ENCODE results near the gene SLC1A2.
A peak's percentile ranks its signal among the peaks of the same experiment; 100 is the strongest.

The SLC1A2 gene

DNA sequence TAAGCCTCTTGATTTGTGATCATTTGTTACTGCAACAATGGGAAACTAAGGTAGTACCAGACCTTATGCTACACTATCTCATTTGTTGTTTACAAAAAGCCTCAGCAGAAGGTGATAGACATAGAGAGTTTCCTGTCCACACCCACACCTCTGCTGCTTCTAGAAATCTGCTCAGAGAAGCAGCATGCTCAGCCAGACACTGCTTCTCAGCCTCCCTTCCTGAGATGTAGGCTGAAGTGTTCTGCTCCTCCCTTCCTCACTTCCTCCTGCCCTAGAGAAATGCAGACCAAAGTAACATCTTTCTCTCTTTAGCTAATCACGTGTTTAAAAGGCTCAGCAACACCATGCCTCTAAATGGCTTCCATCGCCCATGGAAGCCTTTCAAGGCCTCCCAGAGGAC is 88.4 kb downstream of the SLC1A2 start:
- DNase-seq (ENCODE audit: insufficient read length) (no peak), FAIRE-seq (peak; percentile 93)
- TF ChIP-seq TAF1 (IDR thresholded peaks at IDR 0.05; ENCODE audit: borderline replicate concordance, low read depth, low read length) (no peak), POLR2A (IDR thresholded peaks at IDR 0.05; ENCODE audit: low read depth, low read length) (no peak), POLR2AphosphoS5 (IDR thresholded peaks at IDR 0.05; ENCODE audit: low read depth, low read length) (no peak)

DNA sequence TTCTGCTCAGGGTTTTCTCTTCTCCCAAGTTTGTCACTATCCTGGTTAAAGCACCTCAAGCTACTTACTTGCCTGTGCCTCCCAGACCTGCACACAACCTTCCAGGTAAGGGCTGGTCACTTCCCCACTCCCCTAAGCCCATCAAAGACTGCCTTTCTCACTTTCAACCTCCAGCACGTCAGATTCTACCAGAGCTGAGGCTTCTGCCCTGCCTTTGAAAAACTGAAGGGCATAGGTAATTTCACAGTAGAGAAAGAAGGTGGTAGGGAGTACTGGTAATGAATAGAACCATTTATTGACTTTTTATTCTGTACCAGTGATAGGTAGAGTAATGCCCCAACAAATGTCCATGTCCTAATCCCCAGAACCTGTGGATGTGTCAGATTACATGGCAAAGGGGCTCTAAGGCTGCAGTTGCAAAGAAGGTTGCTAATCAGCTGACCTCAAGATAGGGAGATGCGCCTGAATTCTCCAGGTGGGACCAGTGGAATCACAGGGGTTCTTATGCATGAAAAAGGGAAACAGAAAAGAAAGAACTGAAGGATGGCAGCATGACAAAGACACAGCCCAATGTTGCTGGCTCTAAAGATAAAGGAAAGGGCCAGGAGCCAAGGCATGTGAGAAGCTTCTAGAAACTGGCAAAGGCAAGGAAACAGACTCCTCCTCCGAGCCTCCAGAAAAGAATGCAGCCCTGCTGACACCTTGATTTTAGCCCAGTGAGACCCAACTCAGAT is 89.0 kb downstream of the SLC1A2 start:
- no peak for FAIRE-seq
- no peak for DNase-seq (ENCODE audit: insufficient read length)
- no peak for TF ChIP-seq POLR2AphosphoS5 (IDR thresholded peaks at IDR 0.05; ENCODE audit: low read depth, low read length)
- TF ChIP-seq TAF1 (IDR thresholded peaks at IDR 0.05; ENCODE audit: borderline replicate concordance, low read depth, low read length): no peak
- no peak for TF ChIP-seq POLR2A (IDR thresholded peaks at IDR 0.05; ENCODE audit: low read depth, low read length)

DNA sequence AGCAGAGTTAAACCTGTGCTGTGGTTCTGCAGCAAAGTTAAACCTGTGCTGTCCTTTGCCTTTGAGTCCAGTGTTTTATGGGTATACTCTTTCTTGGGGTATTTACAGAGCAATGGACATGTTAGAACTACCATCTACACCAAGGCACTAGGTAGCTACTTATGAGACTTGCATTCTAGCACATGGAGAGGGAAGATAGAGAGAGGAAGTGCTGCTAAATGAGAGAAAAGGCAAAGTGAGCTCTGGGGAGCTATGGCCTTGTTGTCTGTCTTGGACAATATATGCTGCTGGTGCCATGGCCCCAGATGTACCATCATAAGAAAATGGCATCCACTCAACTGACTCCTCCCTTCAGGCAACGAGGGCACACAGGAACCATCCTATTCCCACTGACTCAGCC is 91.5 kb downstream of the SLC1A2 start:
- TF ChIP-seq POLR2AphosphoS5 (IDR thresholded peaks at IDR 0.05; ENCODE audit: low read depth, low read length) (no peak), TAF1 (IDR thresholded peaks at IDR 0.05; ENCODE audit: borderline replicate concordance, low read depth, low read length) (no peak), POLR2A (IDR thresholded peaks at IDR 0.05; ENCODE audit: low read depth, low read length) (no peak)
- DNase-seq (ENCODE audit: insufficient read length) (no peak), FAIRE-seq (no peak)

DNA sequence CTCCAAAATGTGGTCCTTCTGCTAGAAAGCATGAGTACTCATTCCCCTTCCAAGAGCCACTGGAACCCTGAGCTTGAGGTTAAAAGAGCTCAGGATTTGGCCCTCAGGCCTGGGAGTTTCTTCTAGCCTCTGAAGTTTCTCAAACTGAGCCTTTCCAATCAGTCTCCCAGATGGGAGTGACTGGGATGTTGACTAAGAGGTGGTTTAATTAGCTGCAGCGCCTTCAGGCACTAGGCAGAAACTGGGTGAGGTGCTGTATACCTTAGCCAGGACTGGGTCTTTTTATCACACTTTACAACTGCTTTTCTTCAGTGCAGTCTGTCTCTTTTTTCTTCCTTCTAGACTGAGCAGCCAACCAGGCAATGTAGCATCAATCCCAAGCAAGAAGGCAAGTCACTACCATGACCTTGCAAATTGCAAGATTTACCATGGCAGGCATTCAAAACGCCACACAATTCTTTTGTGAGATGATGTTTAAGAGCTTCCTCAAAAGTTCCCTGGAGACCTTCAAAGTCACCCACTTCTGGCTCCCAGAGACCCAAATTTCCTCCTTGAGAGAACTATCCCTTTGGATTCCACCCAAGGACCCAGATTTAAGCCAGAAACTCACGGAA is 93.0 kb downstream of the SLC1A2 start:
- DNase-seq (ENCODE audit: insufficient read length): no peak
- no peak for FAIRE-seq
- no peak for TF ChIP-seq POLR2A (IDR thresholded peaks at IDR 0.05; ENCODE audit: low read depth, low read length)
- TF ChIP-seq POLR2AphosphoS5 (IDR thresholded peaks at IDR 0.05; ENCODE audit: low read depth, low read length): no peak
- TF ChIP-seq TAF1 (IDR thresholded peaks at IDR 0.05; ENCODE audit: borderline replicate concordance, low read depth, low read length): no peak

DNA sequence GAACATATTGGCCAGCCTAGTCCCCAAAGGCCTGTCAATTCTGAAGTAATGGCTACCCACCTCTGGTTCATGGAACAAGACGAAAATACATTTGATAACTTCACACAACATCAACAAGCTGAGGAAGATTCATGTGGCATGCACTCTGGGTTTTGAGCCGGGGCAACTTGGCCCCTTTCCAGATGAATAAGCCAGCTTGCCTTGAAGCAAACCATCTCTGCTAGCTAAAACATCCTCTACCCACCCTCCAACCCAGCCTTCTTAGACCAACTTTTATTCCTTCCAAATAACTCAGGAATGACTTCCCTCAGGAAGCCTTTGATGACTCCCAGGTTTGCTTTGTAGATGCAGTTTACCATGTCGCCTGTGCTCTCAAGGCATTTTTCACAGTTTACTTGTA is 94.4 kb downstream of the SLC1A2 start:
- FAIRE-seq (no peak), DNase-seq (ENCODE audit: insufficient read length) (no peak)
- TF ChIP-seq TAF1 (IDR thresholded peaks at IDR 0.05; ENCODE audit: borderline replicate concordance, low read depth, low read length) (no peak), POLR2A (IDR thresholded peaks at IDR 0.05; ENCODE audit: low read depth, low read length) (no peak), POLR2AphosphoS5 (IDR thresholded peaks at IDR 0.05; ENCODE audit: low read depth, low read length) (no peak)

DNA sequence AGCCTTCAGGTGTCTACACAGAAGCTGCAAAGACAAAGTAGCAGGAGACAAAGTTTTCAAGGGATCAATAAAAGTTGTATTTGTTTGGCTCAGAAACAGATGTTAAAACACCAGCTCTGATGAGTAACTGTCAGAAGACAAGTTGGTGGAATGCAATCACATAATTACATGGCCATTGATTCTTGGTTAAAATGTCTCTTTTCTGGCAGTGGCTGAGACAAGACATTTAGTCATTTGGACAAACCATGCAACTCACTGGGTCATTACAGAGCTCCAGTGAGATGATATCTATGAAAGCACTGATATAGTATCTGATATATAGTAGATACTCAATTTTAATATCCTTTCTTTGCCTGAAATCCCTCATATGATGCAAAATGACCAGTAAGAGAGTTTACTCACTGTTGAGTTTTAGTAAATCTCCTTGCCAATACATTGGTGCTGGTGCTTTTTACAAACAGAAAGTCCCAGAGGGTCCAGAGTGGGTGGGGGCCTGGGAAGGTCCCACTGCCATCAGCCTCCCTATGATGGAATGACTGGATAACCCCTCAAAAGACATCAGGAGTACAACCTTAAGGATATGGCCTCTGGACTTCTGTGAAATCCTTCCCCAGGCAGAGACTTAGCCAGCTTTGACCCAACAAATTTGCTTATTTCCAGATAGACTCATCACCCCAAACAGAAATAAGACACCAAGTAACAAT is 95.0 kb downstream of the SLC1A2 start:
- DNase-seq (ENCODE audit: insufficient read length) (no peak), FAIRE-seq (no peak)
- TF ChIP-seq TAF1 (IDR thresholded peaks at IDR 0.05; ENCODE audit: borderline replicate concordance, low read depth, low read length) (no peak), POLR2AphosphoS5 (IDR thresholded peaks at IDR 0.05; ENCODE audit: low read depth, low read length) (no peak), POLR2A (IDR thresholded peaks at IDR 0.05; ENCODE audit: low read depth, low read length) (no peak)

DNA sequence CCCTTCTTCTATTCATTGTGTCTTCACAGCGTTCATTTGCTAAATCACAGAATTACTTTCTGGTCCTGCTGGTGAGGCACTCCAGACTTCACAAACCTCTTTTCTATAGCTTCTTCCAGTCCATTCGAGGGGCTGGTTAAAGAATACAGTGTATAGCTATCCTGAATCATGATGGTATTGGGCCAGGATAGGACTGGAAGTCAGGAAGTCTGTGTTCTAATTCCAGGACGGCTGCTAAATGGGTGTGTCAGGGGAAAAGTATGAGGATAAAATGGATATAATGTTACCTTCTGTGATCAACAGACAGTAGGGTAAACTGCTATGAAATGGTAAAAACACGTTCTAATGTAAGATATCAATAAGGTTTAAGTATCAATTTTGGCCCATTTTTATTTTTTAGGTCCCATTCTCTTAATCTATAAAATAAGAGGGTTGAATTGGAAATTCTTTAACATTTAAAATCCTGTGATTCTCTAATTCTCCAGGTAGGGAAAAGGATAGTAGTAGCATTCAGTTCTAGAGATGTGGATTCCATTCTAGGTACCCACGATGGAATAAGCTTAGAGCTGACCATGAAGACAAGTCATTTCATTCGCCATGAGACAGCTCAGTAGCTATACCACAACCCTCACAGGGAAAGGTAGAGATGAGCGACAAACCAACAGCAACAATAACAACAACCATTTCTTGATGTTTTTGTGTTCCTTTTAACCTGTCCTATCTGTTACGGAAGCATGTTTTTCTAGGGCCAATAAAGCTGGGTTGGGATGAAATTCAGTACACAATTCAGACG is 96.1 kb downstream of the SLC1A2 start:
- FAIRE-seq: no peak
- no peak for DNase-seq (ENCODE audit: insufficient read length)

DNA sequence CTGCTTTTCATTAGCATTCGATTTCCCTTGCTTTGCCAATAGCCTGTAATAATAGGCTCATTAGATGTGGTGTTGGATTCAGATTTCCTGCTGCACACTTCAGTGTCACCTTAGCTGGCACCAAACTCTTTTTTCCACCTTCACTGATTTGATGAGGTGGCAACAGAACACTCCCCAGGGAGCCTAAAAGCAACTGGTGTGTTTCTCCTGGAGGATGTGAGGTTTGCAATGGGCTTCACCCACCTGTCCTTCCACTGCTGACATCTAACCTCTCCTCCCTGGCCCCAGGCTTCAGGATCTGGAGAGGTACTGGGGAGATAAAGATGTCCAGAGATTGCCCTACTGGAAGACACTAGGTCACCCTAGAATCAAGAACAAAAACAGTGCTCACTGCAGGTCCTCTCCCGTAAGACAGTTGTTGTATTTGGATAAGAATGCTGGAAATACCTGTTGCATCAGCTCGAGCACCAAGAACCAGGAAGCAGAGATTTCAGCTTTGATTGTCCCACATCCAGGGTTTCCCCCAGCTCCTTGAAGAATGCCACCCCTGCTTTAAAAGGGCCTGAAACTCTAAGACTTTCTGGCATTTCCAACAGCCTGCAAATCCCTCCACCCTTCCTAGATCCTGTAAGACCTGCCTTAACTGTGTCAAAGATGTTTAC is 96.9 kb downstream of the SLC1A2 start:
- DNase-seq (ENCODE audit: insufficient read length) (no peak), FAIRE-seq (no peak)
- TF ChIP-seq POLR2A (IDR thresholded peaks at IDR 0.05; ENCODE audit: low read depth, low read length): no peak
- TF ChIP-seq POLR2AphosphoS5 (IDR thresholded peaks at IDR 0.05; ENCODE audit: low read depth, low read length): no peak
- TF ChIP-seq TAF1 (IDR thresholded peaks at IDR 0.05; ENCODE audit: borderline replicate concordance, low read depth, low read length): no peak

More for the DNA sequence above, 96.1 kb downstream of the SLC1A2 start:
- TF ChIP-seq TAF1 (IDR thresholded peaks at IDR 0.05; ENCODE audit: borderline replicate concordance, low read depth, low read length) (no peak), POLR2A (IDR thresholded peaks at IDR 0.05; ENCODE audit: low read depth, low read length) (no peak), POLR2AphosphoS5 (IDR thresholded peaks at IDR 0.05; ENCODE audit: low read depth, low read length) (no peak)

DNA sequence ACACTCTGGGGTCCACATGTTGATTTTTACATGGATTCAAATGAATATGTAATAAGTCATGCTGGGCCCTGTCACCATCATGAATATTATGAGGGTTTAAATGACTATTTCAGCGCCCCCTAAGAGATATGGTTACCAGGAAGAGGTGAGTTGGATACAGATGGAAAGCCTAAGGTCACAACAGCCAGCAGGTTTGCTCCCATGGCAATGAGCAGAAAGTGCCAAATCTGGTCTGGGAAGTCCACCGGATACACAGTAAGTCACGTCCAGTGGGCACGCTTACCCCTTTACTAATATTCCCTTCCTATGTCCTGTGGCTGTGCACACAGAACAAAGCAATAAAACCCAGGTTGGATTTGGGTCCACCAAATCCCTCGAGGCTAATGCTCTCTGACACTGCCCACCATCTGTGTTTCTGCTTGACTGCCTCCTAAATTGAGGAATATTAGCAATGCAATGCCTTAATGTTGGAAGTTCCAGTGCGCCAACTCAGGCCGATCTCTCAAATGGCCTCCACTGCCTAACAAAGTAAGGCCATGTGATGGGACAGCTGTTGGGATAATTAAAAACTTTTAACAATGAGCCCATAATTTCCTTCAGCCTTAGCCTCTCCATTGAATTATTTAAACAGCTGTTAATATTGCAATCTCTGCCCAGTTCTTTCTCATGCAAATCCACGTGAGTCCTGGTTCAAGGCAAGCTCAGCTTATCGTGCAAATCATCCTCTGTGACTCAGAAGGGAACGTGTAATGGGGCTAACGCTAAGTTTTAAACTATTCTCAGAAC is 97.6 kb downstream of the SLC1A2 start:
- DNase-seq (ENCODE audit: insufficient read length) (no peak), FAIRE-seq (no peak)
- no peak for TF ChIP-seq TAF1 (IDR thresholded peaks at IDR 0.05; ENCODE audit: borderline replicate concordance, low read depth, low read length)
- no peak for TF ChIP-seq POLR2A (IDR thresholded peaks at IDR 0.05; ENCODE audit: low read depth, low read length)
- no peak for TF ChIP-seq POLR2AphosphoS5 (IDR thresholded peaks at IDR 0.05; ENCODE audit: low read depth, low read length)

DNA sequence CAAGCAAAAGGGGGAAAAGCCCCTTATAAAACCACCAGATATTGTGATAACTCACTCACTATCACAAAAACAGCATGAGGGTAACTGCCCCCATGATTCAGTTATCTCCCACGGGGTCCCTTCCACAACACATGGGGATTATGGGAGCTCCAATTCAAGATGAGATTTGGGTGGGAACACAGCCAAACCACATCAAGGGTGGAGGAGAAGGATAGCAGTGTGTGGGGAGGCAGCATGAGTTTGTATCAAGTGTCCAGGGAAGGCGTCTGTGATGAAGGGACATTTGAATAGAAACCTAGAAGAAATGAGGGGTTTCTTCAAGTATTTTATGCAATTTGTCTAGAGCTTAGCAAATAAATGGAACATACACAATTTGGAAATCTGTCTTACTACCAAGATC is 98.2 kb downstream of the SLC1A2 start:
- FAIRE-seq (no peak), DNase-seq (ENCODE audit: insufficient read length) (no peak)
- TF ChIP-seq TAF1 (IDR thresholded peaks at IDR 0.05; ENCODE audit: borderline replicate concordance, low read depth, low read length): no peak
